ENCODE results near the gene HIVEP3.

HIVEP3 gene

DNA sequence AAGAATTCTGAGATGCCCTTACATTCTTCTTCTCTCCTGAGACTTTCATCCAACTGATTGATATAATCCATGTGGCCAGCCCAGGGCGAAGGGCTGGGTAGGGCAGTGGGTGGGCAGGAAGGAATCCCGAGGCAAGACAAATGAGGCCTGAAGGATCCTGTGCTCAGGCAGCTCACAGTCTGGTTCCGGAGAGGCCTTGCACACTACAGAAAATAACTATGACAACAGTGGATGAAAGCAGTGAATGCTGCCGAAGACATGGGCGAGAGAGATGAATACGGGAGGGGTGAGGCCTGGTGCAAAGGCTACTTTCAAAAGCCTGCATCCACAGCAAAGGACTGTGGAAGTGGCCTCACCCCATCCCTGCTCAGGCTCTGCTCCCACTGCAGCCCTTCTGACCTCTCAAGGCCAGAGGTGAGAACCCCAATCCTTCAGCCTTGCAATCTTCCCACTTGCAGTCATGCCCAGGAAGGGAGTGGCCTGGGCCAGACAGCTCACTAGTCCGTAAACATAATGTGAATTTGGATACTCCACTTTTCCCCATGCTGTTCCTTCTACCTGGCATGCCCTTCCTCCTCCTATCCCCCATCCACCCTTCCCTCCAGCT lies 250.6 kb downstream of the HIVEP3 start:
- TF ChIP-seq YY1 (IDR thresholded peaks at IDR 0.05; ENCODE audit: insufficient read depth, insufficient read length) (no peak), SUZ12 (IDR thresholded peaks at IDR 0.05; ENCODE audit: extremely low read depth, insufficient read depth, insufficient read length) (no peak), ZNF274 (IDR thresholded peaks at IDR 0.05; ENCODE audit: low read depth, low read length) (no peak)
- no peak overlapping the region for H3K9ac ChIP-seq (ENCODE audit: insufficient read length, low read depth)
- DNase-seq (ENCODE audit: low read depth, low spot score) = no peak
- H3K36me3 ChIP-seq (ENCODE audit: insufficient read depth, insufficient read length, low read length) = no peaks in the 10 kb centered on the region
- H3K27me3 ChIP-seq (ENCODE audit: insufficient read depth, insufficient read length) = no peaks in the 10 kb centered on the region
- no peaks in the 10 kb centered on the region for H3K9me3 ChIP-seq (ENCODE audit: insufficient read depth, low read length)
- H3K4me1 ChIP-seq (ENCODE audit: insufficient read depth, insufficient read length) = peaks cover 44% of the 10 kb centered on the region
- no peak overlapping the region for H3K4me3 ChIP-seq (ENCODE audit: insufficient read length, low read depth)

DNA sequence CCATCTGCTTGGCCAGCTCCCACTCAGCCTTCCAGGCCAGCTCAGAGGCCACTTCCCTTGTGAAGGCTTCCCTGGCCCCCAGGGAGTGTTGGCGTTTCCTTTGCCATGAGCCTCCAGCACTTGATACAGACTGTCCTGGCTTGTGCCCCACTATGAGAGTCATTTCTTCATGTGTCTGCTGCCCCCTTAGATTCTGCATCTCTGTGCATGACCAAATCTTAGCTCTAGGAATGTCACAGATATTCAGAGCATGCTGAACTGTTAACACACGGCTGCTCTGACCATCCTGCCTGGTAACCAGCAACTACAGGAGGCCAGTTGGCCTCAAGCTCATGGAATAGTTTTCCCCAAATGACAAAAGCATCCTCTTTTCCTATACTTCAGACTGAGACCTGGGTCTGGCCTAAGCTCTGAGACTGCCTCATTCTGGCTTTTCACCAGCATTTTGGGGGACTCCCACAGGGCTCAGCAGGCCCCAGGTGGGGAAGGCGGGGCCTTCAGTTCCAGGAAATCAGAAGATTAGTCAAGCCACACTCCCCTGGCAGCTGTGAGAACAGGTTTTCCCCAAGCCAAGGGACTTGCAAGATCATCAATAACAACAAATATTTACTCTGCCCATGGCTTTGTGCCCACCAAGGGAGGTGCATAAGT lies 251.6 kb downstream of the HIVEP3 start:
- no peak for TF ChIP-seq YY1 (IDR thresholded peaks at IDR 0.05; ENCODE audit: insufficient read depth, insufficient read length)
- TF ChIP-seq ZNF274 (IDR thresholded peaks at IDR 0.05; ENCODE audit: low read depth, low read length) = no peak
- no peak for TF ChIP-seq SUZ12 (IDR thresholded peaks at IDR 0.05; ENCODE audit: extremely low read depth, insufficient read depth, insufficient read length)
- DNase-seq (ENCODE audit: low read depth, low spot score) = no peak
- no peaks in the 10 kb centered on the region for H3K27me3 ChIP-seq (ENCODE audit: insufficient read depth, insufficient read length)
- H3K9me3 ChIP-seq (ENCODE audit: insufficient read depth, low read length) = no peaks in the 10 kb centered on the region
- peaks cover 39% of the 10 kb centered on the region for H3K4me1 ChIP-seq (ENCODE audit: insufficient read depth, insufficient read length)
- no peak overlapping the region for H3K9ac ChIP-seq (ENCODE audit: insufficient read length, low read depth)
- H3K36me3 ChIP-seq (ENCODE audit: insufficient read depth, insufficient read length, low read length) = no peaks in the 10 kb centered on the region
- H3K4me3 ChIP-seq (ENCODE audit: insufficient read length, low read depth) = no peak overlapping the region

DNA sequence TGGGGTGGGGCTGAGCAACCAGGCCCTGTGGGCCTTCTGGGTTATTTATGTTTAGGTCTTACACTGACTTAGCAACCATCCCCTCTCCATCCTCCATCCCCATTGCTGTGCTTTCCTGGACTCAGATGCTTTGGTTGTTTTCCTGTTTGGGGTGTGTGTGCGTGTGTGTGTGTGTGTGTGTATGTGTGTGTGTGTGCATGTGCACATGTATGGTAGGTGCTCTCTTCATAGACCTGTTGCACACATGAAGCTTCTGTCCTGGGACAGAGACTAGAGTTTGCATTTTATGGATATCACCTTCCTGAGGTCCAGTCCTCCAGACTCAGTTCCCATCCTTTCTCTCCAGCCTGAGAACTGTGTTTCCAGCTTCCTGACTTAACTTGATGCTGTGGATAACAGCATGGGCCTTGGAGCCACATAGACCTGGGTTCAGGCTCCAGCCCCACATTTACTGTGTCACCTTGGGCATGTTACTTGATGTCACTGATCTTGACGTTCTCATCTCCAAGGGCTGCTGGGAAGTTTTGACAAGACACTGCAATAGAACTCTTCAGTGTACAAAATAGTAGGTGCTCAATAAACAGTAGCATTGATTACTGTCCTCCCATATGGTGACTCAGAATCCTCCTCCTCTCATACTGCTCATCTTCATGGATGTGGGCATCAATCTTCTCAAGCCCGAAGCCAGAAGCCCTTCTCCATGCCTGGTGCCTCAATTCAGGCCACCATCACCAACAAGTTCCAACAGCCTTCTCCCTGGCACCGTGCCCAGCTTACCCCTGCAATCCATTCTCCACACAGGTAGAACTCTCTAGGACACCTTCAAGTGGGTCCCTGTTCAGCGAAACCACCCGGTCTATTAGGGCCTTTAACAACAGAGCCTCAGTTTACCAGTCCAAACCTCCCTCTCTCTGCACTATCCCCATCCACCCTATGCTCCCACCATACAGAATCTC lies 252.5 kb downstream of the HIVEP3 start:
- DNase-seq (ENCODE audit: low read depth, low spot score) = no peak
- Histone ChIP-seq H3K9ac (ENCODE audit: insufficient read length, low read depth) (no peak overlapping the region), H3K9me3 (ENCODE audit: insufficient read depth, low read length) (no peaks in the 10 kb centered on the region), H3K4me3 (ENCODE audit: insufficient read length, low read depth) (no peak overlapping the region), H3K4me1 (ENCODE audit: insufficient read depth, insufficient read length) (peaks cover 36% of the 10 kb centered on the region), H3K36me3 (ENCODE audit: insufficient read depth, insufficient read length, low read length) (no peaks in the 10 kb centered on the region), H3K27me3 (ENCODE audit: insufficient read depth, insufficient read length) (peaks cover 7% of the 10 kb centered on the region)
- no peak for TF ChIP-seq ZNF274 (IDR thresholded peaks at IDR 0.05; ENCODE audit: low read depth, low read length)
- no peak for TF ChIP-seq SUZ12 (IDR thresholded peaks at IDR 0.05; ENCODE audit: extremely low read depth, insufficient read depth, insufficient read length)
- no peak for TF ChIP-seq YY1 (IDR thresholded peaks at IDR 0.05; ENCODE audit: insufficient read depth, insufficient read length)

DNA sequence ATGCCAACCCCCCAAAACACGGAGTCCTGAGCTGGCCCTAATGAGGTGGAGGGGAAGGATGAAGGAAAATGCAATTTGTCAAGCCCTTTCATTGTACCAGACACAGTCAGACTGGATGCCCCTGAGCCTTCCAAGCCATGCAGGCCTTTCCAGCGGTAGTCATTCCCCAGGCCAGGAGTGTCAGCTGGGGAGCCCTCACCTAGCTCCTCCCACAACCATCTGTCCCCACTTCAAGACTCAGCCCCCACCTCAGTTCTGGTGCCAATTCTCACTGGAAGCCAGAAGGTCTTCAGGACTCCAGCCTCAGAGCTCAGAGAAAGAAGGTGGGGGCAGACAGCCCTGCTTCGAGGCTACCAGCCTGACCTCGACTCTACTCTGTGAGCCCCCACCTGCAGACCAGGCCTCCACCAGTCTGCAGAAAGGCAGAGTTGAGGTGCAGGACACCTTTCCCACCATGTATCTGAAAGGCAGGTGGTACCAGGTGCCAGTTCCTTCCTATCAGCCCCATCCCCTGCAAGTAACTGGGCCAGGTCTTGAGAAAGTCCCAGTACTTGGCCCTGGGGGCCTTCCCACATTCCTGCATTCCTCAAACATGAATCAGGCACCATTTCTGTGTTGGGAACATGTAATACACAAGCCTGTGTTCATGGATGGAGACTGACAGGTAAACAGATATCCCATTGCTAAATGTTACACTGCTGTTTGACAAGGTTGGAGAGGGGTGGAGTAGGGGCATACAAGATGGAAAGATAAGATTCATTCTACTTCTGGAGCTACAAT lies 253.7 kb downstream of the HIVEP3 start:
- no peak overlapping the region for H3K9ac ChIP-seq (ENCODE audit: insufficient read length, low read depth)
- H3K9me3 ChIP-seq (ENCODE audit: insufficient read depth, low read length) = no peaks in the 10 kb centered on the region
- no peak for TF ChIP-seq SUZ12 (IDR thresholded peaks at IDR 0.05; ENCODE audit: extremely low read depth, insufficient read depth, insufficient read length)
- TF ChIP-seq YY1 (IDR thresholded peaks at IDR 0.05; ENCODE audit: insufficient read depth, insufficient read length) = no peak
- TF ChIP-seq ZNF274 (IDR thresholded peaks at IDR 0.05; ENCODE audit: low read depth, low read length) = no peak
- peaks cover 27% of the 10 kb centered on the region for H3K4me1 ChIP-seq (ENCODE audit: insufficient read depth, insufficient read length)
- H3K4me3 ChIP-seq (ENCODE audit: insufficient read length, low read depth) = no peak overlapping the region
- peaks cover 19% of the 10 kb centered on the region for H3K27me3 ChIP-seq (ENCODE audit: insufficient read depth, insufficient read length)
- peak; percentile 63 for DNase-seq (ENCODE audit: low read depth, low spot score)
- peaks cover under 1% of the 10 kb centered on the region for H3K36me3 ChIP-seq (ENCODE audit: insufficient read depth, insufficient read length, low read length)

DNA sequence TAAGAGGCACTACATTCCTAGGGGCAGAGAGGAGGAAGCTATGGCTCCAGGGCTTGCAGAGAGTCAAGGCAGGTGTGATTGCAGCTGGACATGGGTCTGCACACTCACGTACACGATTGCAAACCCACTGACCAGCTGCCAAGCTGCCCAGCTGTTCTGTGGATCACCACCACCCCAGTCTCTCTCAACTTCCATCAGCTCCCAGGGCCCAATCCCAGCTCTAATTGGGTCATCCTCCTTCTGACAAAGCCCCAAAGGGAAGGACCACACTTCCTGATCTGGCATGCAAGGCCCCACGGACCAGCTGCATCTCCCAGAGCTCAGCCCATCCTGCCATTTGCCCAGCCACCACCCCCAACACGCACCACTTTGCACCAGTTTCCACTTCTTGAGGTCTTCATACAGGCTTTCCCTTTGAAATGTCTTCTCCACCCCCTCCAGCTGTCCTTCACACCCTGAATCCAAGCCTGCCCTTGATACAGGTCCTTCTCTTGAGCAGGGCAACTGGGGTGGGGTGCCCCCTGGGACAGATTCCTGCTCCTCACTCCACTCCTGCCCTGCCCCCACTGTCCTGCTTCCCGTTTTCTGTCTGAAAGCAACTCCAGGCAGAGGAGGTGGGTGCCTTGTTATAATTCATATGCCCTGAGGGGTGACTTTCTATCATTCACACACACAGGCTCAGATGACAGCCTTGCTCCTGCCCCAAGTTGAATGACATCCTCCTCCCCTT lies 254.9 kb downstream of the HIVEP3 start:
- Histone ChIP-seq H3K4me3 (ENCODE audit: insufficient read length, low read depth) (no peak overlapping the region), H3K27me3 (ENCODE audit: insufficient read depth, insufficient read length) (peaks cover 24% of the 10 kb centered on the region), H3K9ac (ENCODE audit: insufficient read length, low read depth) (no peak overlapping the region), H3K36me3 (ENCODE audit: insufficient read depth, insufficient read length, low read length) (peaks cover 5% of the 10 kb centered on the region), H3K4me1 (ENCODE audit: insufficient read depth, insufficient read length) (peaks cover 24% of the 10 kb centered on the region), H3K9me3 (ENCODE audit: insufficient read depth, low read length) (no peaks in the 10 kb centered on the region)
- TF ChIP-seq YY1 (IDR thresholded peaks at IDR 0.05; ENCODE audit: insufficient read depth, insufficient read length) = no peak
- no peak for TF ChIP-seq ZNF274 (IDR thresholded peaks at IDR 0.05; ENCODE audit: low read depth, low read length)
- TF ChIP-seq SUZ12 (IDR thresholded peaks at IDR 0.05; ENCODE audit: extremely low read depth, insufficient read depth, insufficient read length) = no peak
- no peak for DNase-seq (ENCODE audit: low read depth, low spot score)

DNA sequence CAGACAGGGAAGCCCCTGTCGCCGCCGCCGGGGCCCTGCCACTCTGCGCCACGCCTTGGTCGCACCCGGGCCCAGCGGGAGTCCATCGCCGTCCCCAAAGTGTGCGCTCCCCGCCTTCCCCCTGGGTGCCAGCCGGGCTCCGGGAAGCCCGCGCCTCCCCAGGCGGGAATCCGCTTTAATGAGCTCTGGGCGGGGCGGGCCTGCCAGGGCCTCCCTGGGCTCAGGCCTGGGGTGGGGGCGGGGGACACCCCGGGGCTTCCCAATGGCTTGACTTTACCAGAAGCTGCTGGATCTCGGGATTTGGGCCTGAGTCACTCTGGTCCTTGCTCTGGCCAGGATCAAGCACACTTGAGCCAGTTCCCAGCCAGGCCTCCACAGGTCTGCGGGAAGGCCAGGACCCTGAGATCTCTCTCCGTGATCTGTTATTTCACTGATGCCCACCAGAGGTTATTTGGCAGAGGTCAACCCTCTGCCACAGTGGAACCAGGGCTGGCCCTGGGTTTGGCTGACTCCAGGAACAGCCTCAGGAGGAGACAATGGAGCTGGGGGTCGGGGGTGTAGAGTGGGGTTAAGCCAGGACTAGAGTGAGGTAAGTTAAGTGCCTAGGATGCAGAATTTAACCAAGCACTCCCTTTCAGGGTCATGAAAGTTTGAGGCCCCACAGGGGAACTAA lies 255.8 kb downstream of the HIVEP3 start:
- DNase-seq (ENCODE audit: low read depth, low spot score) = no peak
- peak overlapping the region; percentile 59 for H3K9ac ChIP-seq (ENCODE audit: insufficient read length, low read depth)
- H3K27me3 ChIP-seq (ENCODE audit: insufficient read depth, insufficient read length) = peaks cover 24% of the 10 kb centered on the region
- no peak for TF ChIP-seq SUZ12 (IDR thresholded peaks at IDR 0.05; ENCODE audit: extremely low read depth, insufficient read depth, insufficient read length)
- no peak for TF ChIP-seq ZNF274 (IDR thresholded peaks at IDR 0.05; ENCODE audit: low read depth, low read length)
- no peak for TF ChIP-seq YY1 (IDR thresholded peaks at IDR 0.05; ENCODE audit: insufficient read depth, insufficient read length)
- peaks cover 27% of the 10 kb centered on the region for H3K4me1 ChIP-seq (ENCODE audit: insufficient read depth, insufficient read length)
- peaks cover 5% of the 10 kb centered on the region for H3K36me3 ChIP-seq (ENCODE audit: insufficient read depth, insufficient read length, low read length)
- no peaks in the 10 kb centered on the region for H3K9me3 ChIP-seq (ENCODE audit: insufficient read depth, low read length)
- H3K4me3 ChIP-seq (ENCODE audit: insufficient read length, low read depth) = peak overlapping the region; percentile 33
